ENCODE data around the gene PGGHG.

DNA sequence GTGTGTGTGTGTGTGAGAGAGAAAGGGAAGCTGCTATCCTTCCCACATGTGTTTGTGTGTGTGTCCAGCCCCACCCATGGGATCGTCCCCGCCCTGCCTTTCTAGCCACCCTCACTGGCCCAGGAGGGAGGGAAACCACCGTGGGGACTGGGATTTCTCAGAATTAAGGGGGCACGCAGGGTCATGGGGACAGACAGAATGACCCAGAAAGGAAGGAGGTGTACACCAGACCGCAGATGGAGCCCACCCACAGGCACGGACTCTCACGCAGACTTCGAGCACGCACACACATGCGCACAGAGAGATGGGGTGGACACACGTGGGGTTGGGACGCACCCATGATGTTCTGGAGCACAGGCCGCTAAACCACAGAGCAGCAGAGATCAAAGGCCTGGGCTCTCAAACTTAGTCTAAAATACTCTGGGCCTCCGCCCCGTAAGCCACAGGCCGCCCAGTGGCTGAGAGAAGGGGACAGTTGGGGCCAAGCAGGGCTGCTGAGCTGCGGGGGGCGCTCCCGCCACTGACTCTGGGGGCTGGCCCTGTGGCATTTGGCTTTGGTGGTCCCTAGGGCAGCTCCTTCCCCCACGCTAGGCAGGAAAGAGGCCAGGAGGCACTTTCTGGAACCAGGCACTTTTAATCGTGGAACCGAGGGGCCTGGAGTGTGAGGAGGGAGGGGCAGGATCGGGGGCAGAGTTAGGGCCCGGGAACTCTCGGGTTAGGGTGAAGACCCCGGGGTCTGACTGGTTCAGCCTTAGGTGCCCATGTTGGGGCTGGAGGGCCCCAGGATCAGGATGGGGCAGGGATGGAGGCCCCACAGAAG is 8.9 kb downstream of the PGGHG start:
- TF ChIP-seq EZH2 (IDR thresholded peaks at IDR 0.05; ENCODE audit: borderline replicate concordance, low read length), result no peak
- TF ChIP-seq, protein P1, sequence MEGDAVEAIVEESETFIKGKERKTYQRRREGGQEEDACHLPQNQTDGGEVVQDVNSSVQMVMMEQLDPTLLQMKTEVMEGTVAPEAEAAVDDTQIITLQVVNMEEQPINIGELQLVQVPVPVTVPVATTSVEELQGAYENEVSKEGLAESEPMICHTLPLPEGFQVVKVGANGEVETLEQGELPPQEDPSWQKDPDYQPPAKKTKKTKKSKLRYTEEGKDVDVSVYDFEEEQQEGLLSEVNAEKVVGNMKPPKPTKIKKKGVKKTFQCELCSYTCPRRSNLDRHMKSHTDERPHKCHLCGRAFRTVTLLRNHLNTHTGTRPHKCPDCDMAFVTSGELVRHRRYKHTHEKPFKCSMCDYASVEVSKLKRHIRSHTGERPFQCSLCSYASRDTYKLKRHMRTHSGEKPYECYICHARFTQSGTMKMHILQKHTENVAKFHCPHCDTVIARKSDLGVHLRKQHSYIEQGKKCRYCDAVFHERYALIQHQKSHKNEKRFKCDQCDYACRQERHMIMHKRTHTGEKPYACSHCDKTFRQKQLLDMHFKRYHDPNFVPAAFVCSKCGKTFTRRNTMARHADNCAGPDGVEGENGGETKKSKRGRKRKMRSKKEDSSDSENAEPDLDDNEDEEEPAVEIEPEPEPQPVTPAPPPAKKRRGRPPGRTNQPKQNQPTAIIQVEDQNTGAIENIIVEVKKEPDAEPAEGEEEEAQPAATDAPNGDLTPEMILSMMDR (IDR thresholded peaks at IDR 0.05; ENCODE audit: low read length), result no peak
